Articular chondrocyte of knee joint (primary cell): ENCODE results near the gene PLCL1. TPM values are rescaled to one million over a fixed set of nuclear protein-coding genes. Genes with fewer than 3 reads are reported as not detected.

Experiments used
- total RNA-seq: library from RNA; depleted of rRNA; stranded (reverse); fragments of >200 nt; gene quantifications from 2 replicates; pipeline ENCODE4 v1.2.3, GENCODE V29; 2012

The PLCL1 gene
- 0.39 and 0.65 TPM in 2 replicates for total RNA-seq

DNA sequence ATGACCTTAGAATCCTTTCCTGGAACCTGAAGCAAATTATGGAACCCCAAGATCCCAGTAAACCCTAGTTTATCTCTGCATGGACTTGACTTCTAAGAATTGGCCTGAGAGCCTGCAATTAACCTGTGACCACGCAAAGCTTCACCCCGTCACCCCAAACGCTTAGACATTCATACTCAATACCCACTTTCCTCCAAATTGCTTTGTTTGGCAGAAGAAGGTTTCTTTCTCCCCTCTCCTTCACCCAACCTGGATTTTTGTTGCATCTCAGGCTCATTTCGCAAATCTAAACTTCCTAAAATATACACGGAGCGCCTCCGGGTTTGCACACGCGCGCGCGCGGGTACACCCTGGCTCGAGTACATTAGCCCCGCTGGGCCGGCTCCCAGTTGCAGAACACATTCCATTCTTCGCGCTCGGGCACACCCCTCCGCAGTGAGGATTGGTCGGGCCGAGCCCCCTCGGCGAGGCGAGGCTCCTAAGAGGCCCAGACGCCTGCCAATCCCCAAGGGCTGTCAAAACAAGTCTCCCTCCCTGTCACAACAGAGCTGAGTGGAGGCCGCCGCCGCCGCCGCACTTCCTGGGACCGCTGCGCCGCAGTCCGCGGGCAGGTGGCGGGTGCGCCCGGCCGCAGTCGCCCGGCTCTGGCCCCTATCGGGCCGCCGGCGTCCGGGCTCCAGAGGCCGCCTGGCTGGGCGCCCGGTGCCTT is at the start of gene PLCL1:
PLCL1 (plus strand) TSS at position 545 of the 709 bp plus-strand sequence.

DNA sequence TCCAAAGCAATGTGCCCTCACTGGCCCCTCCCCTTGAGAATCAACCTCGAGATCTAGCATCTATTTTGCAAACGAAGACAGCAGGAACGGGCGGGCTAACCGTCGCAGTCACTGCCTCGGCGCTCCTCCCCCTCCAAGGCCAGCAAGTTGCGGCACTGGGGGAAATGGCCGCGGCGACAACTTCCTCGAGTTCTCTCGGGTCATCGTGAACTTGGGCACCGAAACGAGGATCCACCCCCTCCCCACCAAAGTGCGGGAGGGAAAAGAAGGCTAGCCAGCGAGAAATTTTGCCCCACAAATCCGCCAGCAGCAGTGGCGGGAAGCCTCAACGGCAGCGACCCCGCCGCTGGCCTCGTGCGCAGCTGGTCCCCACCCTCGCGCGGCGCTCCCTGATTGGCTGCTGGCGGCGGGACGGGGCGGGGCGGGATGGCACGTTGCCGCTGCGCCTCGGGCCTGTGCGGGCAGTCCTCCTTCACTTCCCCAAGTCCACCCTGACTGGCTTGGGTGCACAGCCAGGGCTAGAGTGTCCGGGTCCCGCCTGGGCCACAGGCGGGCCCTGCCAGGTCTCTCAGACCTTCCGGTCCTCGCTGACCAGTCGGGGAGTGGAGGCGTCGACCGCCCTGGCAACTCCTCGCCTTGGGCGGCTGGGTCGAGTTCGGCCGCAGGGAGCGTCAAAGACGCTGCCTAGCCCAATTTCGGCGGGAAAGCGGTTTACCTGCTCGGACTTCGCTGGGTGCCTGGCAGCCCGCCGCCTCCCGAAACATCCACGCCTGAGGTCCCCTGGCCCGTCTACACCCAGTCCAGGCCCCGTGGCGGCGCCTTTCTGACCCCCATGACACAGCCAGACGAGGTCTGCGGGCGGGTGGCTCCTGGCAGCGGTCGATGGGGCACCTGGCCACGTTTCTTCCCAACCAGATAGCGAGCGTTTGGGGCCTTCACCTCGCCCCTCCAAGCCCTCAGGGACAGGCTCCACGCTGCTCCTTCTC is 19.1 kb upstream of the PLCL1 start, which contains the start of gene BOLL:
BOLL (minus strand) TSS at position 364 of the 986 bp plus-strand sequence. CDS start 3,469 bp downstream, outside the sequence.

Other genes starting within 250 kb of the PLCL1 start
- gene RFTN2, start 129.0 kb upstream of the PLCL1 start, total RNA-seq, result 23.5 and 33.0 TPM in 2 replicates
- gene MARS2, start 99.2 kb upstream of the PLCL1 start, total RNA-seq, result 3.1 and 4.1 TPM in 2 replicates
- gene BOLL, start 19.3 kb upstream of the PLCL1 start, total RNA-seq, result not detected in 2 replicates